ENCODE measurements around the gene RNF115. TPM values are rescaled to one million over a fixed set of nuclear protein-coding genes. Genes with fewer than 3 reads are reported as not detected.
"Not testable (repeated sequence)": the region's sequence is repeated elsewhere in the genome, so short reads cannot be mapped to it uniquely, and the experiment has no call there.

RNF115 gene
- total and polyA plus RNA-seq, 12 donors = 8.3 to 19.2 (median 12.4) TPM

DNA sequence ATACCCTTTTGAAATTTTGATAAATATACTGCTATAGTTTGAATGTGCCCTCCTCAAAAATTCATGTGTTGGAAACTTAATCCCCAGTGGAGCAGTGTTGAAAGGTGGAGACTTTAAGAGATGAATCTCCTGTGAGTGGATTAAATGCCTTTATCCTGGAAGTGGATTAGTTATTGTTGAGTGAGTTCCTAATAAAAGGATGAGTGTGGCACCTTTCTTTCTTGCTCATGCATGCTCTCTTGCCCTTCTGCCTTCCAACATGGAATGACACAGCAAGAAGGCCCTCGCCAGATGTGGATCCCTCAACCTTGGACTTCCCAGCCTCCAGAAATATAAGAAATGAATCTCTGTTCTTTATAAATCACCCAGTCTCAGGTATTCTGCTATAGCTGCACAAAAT lies 52.8 kb downstream of the RNF115 start:
- H3K9me3 ChIP-seq (replicated peaks in 1 of 3) = no peaks in the 10 kb centered on the region
- no peak for DNase-seq
- WGBS, 4 donors = 94 to 100% (median 98%) methylated on average over 1 of the region's 1 CpG
- intact Hi-C loops (cut with DNase I) = no loop called here
- H3K27me3 ChIP-seq = no peaks in the 10 kb centered on the region
- TF ChIP-seq POLR2A (IDR thresholded peaks at IDR 0.05) = no peak
- TF ChIP-seq, protein P1, sequence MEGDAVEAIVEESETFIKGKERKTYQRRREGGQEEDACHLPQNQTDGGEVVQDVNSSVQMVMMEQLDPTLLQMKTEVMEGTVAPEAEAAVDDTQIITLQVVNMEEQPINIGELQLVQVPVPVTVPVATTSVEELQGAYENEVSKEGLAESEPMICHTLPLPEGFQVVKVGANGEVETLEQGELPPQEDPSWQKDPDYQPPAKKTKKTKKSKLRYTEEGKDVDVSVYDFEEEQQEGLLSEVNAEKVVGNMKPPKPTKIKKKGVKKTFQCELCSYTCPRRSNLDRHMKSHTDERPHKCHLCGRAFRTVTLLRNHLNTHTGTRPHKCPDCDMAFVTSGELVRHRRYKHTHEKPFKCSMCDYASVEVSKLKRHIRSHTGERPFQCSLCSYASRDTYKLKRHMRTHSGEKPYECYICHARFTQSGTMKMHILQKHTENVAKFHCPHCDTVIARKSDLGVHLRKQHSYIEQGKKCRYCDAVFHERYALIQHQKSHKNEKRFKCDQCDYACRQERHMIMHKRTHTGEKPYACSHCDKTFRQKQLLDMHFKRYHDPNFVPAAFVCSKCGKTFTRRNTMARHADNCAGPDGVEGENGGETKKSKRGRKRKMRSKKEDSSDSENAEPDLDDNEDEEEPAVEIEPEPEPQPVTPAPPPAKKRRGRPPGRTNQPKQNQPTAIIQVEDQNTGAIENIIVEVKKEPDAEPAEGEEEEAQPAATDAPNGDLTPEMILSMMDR (IDR thresholded peaks at IDR 0.05) = no peak
- H3K36me3 ChIP-seq (replicated peaks in 1 of 2) = no peaks in the 10 kb centered on the region
- H3K4me1 ChIP-seq (replicated peaks in 1 of 2) = no peaks in the 10 kb centered on the region
- no peak overlapping the region for H3K27ac ChIP-seq
- H3K4me3 ChIP-seq = no peak overlapping the region

DNA sequence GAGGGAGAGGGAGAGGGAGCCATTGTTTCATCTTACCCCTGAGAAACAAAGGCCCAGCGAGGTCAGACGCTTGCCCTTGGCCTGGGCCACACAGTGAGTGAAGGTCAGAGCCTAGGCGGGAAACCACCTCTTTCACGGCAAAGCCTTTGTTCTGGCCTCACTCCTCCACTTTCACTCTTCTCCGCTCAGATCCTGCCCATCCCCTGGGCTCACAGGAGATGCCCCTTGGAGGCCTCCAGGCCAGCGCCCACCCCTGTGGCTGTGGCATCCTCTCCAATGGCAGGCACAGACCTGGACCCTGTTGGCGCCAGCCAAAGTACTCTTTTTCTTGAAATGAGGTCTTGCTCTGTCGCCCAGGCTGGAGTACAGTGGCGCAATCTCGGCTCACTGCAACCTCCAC lies 55.9 kb downstream of the RNF115 start:
- H3K36me3 ChIP-seq (replicated peaks in 1 of 2); intact Hi-C loops (cut with DNase I): not testable (repeated sequence)
- WGBS, 4 donors = 88 to 99% (median 92%) methylated on average over 7 to 10 of the region's 10 CpGs

DNA sequence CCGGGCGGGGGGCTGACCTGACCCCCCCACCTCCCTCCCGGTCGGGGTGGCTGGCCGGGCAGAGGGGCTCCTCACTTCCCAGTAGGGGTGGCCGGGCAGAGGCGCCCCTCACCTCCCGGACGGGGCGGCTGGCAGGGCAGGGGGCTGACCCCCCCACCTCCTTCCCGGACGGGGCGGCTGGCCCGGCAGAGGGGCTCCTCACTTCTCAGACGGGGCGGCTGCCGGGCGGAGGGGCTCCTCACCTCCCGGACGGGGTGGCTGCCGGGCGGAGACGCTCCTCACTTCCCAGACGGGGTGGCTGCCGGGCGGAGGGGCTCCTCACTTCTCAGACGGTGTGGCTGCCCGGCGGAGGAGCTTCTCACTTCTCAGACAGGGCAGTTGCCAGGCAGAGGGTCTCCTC lies 57.0 kb downstream of the RNF115 start:
- H3K4me1 ChIP-seq (replicated peaks in 1 of 2); H3K27ac ChIP-seq; H3K27me3 ChIP-seq; H3K9me3 ChIP-seq (replicated peaks in 1 of 3); intact Hi-C loops (cut with DNase I); H3K36me3 ChIP-seq (replicated peaks in 1 of 2); H3K4me3 ChIP-seq; DNase-seq: not testable (repeated sequence)
- WGBS, 4 donors = 96 to 98% (median 96%) methylated on average over 12 to 29 of the region's 29 CpGs; no CpG with 5 or more reads in 1 of the 4 donors

More for the DNA sequence above, 55.9 kb downstream of the RNF115 start:
- not testable (repeated sequence) for DNase-seq; H3K27me3 ChIP-seq; H3K27ac ChIP-seq; H3K9me3 ChIP-seq (replicated peaks in 1 of 3); H3K4me3 ChIP-seq; H3K4me1 ChIP-seq (replicated peaks in 1 of 2)

GRCh38 chr1:145765585-145766360 lies 58.1 kb downstream of the RNF115 start:
- 62 to 78% (median 65%) methylated on average over 3 to 5 of the region's 5 CpGs for WGBS, 4 donors
- H3K4me3 ChIP-seq; H3K27me3 ChIP-seq; H3K9me3 ChIP-seq (replicated peaks in 1 of 3); intact Hi-C loops (cut with DNase I); H3K27ac ChIP-seq; H3K36me3 ChIP-seq (replicated peaks in 1 of 2); H3K4me1 ChIP-seq (replicated peaks in 1 of 2); DNase-seq: not testable (repeated sequence)

DNA sequence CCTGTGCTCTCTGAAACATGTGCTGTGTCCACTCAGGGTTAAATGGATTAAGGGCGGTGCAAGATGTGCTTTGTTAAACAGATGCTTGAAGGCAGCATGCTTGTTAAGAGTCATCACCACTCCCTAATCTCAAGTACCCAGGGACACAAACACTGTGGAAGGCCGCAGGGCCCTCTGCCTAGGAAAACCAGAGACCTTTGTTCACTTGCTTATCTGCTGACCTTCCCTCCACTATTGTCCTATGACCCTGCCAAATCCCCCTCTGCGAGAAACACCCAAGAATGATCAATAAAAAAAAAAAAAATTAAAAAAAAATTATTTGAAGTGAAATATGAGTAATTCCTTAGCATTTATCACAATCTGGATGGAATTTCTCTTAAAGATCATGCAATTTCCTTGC lies 58.8 kb downstream of the RNF115 start:
- H3K4me3 ChIP-seq; H3K9me3 ChIP-seq (replicated peaks in 1 of 3); intact Hi-C loops (cut with DNase I); DNase-seq; H3K27me3 ChIP-seq; H3K4me1 ChIP-seq (replicated peaks in 1 of 2); H3K27ac ChIP-seq; H3K36me3 ChIP-seq (replicated peaks in 1 of 2): not testable (repeated sequence)
- WGBS, 4 donors = 40 to 46% (median 42%) methylated on average over 2 of the region's 3 CpGs

DNA sequence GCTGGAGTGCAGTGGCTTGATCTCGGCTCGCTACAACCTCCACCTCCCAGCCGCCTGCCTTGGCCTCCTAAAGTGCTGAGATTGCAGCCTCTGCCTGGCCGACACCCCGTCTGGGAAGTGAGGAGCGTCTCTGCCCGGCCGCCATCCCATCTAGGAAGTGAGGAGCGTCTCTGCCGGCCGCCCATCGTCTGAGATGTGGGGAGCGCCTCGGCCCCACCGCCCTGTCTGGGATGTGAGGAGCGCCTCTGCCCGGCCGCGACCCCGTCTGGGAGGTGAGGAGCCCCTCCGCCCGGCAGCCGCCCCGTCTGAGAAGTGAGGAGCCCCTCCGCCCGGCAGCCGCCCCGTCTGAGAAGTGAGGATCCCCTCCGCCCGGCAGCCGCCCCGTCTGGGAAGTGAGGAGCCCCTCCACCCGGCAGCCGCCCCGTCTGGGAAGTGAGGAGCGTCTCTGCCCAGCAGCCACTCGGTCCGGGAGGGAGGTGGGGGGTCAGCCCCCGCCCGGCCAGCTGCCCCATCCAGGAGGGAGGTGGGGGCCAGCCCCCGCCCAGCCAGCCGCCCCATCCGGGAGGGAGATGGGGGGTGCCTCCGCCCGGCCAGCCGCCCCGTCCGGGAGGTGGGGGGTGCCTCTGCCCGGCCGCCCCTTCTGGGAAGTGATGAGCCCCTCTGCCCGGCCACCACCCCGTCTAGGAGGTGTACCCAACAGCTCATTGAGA lies 59.5 kb downstream of the RNF115 start:
- H3K9me3 ChIP-seq (replicated peaks in 1 of 3); H3K4me1 ChIP-seq (replicated peaks in 1 of 2); intact Hi-C loops (cut with DNase I); H3K27me3 ChIP-seq; H3K4me3 ChIP-seq; DNase-seq; H3K27ac ChIP-seq; H3K36me3 ChIP-seq (replicated peaks in 1 of 2): not testable (repeated sequence)
- 91 to 100% (median 97%) methylated on average over 3 to 52 of the region's 52 CpGs for WGBS, 4 donors

GRCh38 chr1:145762001-145762400 lies 61.9 kb downstream of the RNF115 start:
- H3K4me1 ChIP-seq (replicated peaks in 1 of 2); H3K27ac ChIP-seq; H3K9me3 ChIP-seq (replicated peaks in 1 of 3); H3K27me3 ChIP-seq; intact Hi-C loops (cut with DNase I); H3K4me3 ChIP-seq; DNase-seq: not testable (repeated sequence)
- 98 to 100% (median 99%) methylated on average over 2 of the region's 2 CpGs for WGBS, 4 donors
- H3K36me3 ChIP-seq (replicated peaks in 1 of 2) = peaks cover 0 to 11% of the 10 kb centered on the region in 2 donors

DNA sequence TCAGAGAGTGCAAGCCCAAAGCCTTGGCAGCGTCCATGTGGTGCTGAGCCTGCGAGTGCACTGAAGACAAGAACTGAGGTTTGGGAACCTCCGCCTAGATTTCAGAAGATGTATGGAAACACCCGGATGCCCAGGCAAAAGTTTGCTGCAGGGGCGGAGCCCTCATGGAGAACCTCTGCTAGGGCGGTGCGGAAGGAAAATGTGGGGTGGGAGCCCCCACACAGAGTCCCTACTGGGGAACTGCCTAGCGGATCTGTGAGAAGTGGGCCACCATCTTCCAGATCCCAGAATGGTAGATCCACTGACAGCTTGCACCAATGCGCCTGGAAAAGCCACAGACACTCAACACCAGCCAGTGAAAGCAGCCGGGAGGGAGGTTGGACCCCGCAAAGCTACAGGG lies 62.4 kb downstream of the RNF115 start:
- intact Hi-C loops (cut with DNase I); H3K27ac ChIP-seq; H3K27me3 ChIP-seq; DNase-seq; H3K9me3 ChIP-seq (replicated peaks in 1 of 3); H3K4me1 ChIP-seq (replicated peaks in 1 of 2); H3K4me3 ChIP-seq: not testable (repeated sequence)
- H3K36me3 ChIP-seq (replicated peaks in 1 of 2) = peaks cover 0 to 11% of the 10 kb centered on the region in 2 donors
- 94 to 99% (median 99%) methylated on average over 8 to 11 of the region's 11 CpGs for WGBS, 4 donors

DNA sequence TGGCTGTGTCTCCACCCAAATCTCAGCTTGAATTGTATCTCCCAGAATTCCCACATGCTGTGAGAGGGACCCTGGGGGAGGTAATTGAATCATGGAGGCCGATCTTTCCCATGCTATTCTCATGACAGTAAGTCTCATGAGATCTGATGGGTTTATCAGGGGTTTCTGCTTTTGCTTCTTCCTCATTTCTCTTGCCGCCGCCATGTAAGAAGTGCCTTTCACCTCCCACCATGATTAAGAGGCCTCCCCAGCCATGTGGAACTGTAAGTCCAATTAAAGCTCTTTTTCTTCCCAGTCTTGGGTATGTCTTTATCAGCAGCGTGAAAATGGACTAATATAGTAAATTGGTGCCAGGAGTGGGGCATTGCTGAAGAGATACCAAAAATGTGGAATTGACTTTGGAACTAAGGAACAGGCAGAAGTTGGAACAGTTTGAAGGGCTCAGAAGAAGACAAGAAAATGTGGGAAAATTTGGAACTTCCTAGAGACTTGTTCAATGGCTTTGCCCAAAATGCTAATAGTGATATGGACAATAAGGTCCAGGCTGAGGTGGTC lies 63.4 kb downstream of the RNF115 start:
- 97 to 100% (median 98%) methylated on average over 4 of the region's 4 CpGs for WGBS, 4 donors
- H3K9me3 ChIP-seq (replicated peaks in 1 of 3); H3K4me3 ChIP-seq; DNase-seq; H3K4me1 ChIP-seq (replicated peaks in 1 of 2); intact Hi-C loops (cut with DNase I); H3K27ac ChIP-seq; H3K27me3 ChIP-seq: not testable (repeated sequence)
- H3K36me3 ChIP-seq (replicated peaks in 1 of 2) = peaks cover 0 to 11% of the 10 kb centered on the region in 2 donors
